ENCODE data around the gene DENND4A. TPM values are rescaled to one million over a fixed set of nuclear protein-coding genes. Genes with fewer than 3 reads are reported as not detected.
"Not testable (repeated sequence)": the region's sequence is repeated elsewhere in the genome, so short reads cannot be mapped to it uniquely, and the experiment has no call there.

The DENND4A gene
- total RNA-seq, 1 donor from 2014 or later: 17.1 TPM

DNA sequence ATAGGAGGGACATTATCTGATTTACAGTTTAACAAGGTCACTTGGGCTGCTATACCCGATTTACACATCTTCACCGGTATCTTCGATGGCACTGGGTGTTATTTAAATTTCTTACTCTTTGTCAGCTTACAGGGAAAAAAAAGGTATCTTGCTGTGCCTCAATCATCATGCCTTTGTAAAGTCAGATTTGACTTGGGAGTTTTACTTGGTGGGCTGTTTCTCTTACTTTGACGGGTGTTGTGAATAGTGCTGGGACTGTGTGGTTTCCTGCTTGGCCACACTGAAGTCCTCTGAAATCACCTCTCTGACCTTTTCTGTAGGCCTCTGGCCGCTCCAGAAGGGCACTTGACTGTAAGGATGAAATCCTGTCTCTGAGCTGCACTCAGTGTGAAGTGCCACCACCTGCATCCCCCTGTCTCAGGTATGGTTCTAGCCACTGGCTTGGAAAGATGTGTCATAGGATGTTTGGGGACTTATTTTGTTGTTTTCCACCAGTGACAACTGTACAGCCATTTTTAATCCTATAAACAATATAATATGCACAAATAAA lies 173.5 kb downstream of the DENND4A start:
- no peak overlapping the region for H3K27ac Mint-ChIP-seq (ENCODE audit: unreplicated experiment)
- DNase-seq (ENCODE audit: low spot score): no peak

DNA sequence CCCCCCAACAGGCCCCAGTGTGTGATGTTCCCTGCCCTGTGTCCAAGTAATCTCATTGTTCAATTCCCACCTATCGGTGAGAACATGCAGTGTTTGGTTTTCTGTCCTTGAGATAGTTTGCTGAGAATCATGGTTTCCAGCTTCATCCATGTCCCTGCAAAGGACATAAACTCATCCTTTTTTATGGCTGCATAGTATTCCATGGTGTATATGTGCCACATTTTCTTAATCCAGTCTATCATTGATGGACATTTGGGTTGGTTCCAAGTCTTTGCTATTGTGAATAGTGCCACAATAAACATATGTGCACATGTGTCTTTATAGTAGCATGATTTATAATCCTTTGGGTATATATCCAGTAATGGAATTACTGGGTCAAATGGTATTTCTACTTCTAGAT lies 176.2 kb downstream of the DENND4A start:
- H3K9me3 Mint-ChIP-seq (ENCODE audit: unreplicated experiment); H3K27me3 Mint-ChIP-seq (ENCODE audit: unreplicated experiment); H3K4me3 Mint-ChIP-seq (ENCODE audit: unreplicated experiment); DNase-seq (ENCODE audit: low spot score); H3K27ac Mint-ChIP-seq (ENCODE audit: unreplicated experiment); H3K36me3 Mint-ChIP-seq (ENCODE audit: low read depth, unreplicated experiment): not testable (repeated sequence)
- H3K4me1 Mint-ChIP-seq (ENCODE audit: unreplicated experiment): peaks cover 45% of the 10 kb centered on the region

More for the DNA sequence above, 173.5 kb downstream of the DENND4A start:
- H3K9me3 Mint-ChIP-seq (ENCODE audit: unreplicated experiment): no peaks in the 10 kb centered on the region
- H3K4me1 Mint-ChIP-seq (ENCODE audit: unreplicated experiment): peaks cover 23% of the 10 kb centered on the region
- H3K36me3 Mint-ChIP-seq (ENCODE audit: low read depth, unreplicated experiment): no peaks in the 10 kb centered on the region
- H3K4me3 Mint-ChIP-seq (ENCODE audit: unreplicated experiment): peak overlapping the region; percentile 39
- no peaks in the 10 kb centered on the region for H3K27me3 Mint-ChIP-seq (ENCODE audit: unreplicated experiment)
- TF ChIP-seq, protein P1, sequence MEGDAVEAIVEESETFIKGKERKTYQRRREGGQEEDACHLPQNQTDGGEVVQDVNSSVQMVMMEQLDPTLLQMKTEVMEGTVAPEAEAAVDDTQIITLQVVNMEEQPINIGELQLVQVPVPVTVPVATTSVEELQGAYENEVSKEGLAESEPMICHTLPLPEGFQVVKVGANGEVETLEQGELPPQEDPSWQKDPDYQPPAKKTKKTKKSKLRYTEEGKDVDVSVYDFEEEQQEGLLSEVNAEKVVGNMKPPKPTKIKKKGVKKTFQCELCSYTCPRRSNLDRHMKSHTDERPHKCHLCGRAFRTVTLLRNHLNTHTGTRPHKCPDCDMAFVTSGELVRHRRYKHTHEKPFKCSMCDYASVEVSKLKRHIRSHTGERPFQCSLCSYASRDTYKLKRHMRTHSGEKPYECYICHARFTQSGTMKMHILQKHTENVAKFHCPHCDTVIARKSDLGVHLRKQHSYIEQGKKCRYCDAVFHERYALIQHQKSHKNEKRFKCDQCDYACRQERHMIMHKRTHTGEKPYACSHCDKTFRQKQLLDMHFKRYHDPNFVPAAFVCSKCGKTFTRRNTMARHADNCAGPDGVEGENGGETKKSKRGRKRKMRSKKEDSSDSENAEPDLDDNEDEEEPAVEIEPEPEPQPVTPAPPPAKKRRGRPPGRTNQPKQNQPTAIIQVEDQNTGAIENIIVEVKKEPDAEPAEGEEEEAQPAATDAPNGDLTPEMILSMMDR (IDR thresholded peaks at IDR 0.05; ENCODE audit: unreplicated experiment): no peak

DNA sequence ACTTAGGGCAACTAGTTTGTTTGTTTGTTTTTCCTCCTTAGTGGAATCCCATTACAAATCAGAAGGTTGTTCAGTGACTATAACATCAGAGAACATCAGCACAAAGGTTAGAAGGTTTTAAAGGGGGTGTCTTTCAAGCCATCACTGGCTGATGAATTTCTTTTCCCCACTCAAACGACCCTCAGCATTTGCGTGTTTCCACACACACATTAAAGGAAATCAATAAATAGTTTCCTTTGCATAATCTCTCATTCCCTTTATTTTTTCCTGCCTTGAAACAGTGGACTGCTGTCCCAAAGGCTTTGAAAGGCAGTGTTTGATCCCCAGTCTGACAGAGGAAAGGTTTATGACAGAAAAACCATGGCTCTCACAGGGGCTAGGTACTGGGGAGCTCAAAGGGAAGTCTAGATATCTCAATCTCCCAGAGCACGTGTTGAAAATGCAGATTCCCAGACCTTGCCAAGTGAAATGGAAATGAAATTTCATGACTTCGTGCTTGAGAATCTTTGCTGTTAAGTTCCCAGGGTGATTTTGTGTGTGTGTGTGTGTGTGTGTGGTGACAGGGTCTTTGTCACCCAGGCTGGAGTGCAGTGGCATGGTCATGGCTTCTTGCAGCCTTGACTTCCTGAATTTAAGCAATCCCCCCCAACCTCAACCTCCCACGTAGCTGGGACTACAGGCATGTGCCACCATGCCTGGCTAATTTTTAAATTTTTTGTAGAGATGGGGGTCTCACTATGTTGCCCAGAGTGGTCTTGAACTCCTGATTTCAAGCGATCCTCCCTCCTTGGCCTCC lies 178.9 kb downstream of the DENND4A start:
- TF ChIP-seq, protein P1 (IDR thresholded peaks at IDR 0.05; ENCODE audit: unreplicated experiment): no peak
- peaks cover 42% of the 10 kb centered on the region for H3K4me1 Mint-ChIP-seq (ENCODE audit: unreplicated experiment)
- peaks cover 7% of the 10 kb centered on the region for H3K27me3 Mint-ChIP-seq (ENCODE audit: unreplicated experiment)
- no peaks in the 10 kb centered on the region for H3K36me3 Mint-ChIP-seq (ENCODE audit: low read depth, unreplicated experiment)
- H3K27ac Mint-ChIP-seq (ENCODE audit: unreplicated experiment): peak overlapping the region; percentile 4
- H3K4me3 Mint-ChIP-seq (ENCODE audit: unreplicated experiment): no peak overlapping the region
- no peaks in the 10 kb centered on the region for H3K9me3 Mint-ChIP-seq (ENCODE audit: unreplicated experiment)
- DNase-seq (ENCODE audit: low spot score): no peak

DNA sequence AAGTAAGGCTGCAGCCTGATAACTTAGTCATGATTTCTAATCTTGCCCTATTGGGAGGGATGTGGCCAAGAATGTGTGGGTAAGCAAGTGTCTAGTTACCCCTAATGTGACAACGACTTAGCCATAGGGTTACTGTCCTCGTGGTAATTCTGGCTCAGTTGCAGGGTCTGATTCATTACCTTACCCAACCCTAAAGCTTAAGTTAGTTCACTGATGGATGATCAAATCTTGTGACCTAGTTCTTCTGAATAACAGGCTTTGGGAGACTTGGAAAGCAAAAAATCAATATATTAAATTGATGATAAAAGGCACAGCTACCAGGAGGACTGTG lies 179.5 kb downstream of the DENND4A start:
- Mint-ChIP-seq H3K4me3 (ENCODE audit: unreplicated experiment) (no peak overlapping the region), H3K4me1 (ENCODE audit: unreplicated experiment) (peaks cover 40% of the 10 kb centered on the region), H3K27me3 (ENCODE audit: unreplicated experiment) (peaks cover 7% of the 10 kb centered on the region), H3K36me3 (ENCODE audit: low read depth, unreplicated experiment) (no peaks in the 10 kb centered on the region), H3K9me3 (ENCODE audit: unreplicated experiment) (no peaks in the 10 kb centered on the region), H3K27ac (ENCODE audit: unreplicated experiment) (peak overlapping the region; percentile 100)
- TF ChIP-seq, protein P1 (IDR thresholded peaks at IDR 0.05; ENCODE audit: unreplicated experiment): no peak
- DNase-seq (ENCODE audit: low spot score): no peak

DNA sequence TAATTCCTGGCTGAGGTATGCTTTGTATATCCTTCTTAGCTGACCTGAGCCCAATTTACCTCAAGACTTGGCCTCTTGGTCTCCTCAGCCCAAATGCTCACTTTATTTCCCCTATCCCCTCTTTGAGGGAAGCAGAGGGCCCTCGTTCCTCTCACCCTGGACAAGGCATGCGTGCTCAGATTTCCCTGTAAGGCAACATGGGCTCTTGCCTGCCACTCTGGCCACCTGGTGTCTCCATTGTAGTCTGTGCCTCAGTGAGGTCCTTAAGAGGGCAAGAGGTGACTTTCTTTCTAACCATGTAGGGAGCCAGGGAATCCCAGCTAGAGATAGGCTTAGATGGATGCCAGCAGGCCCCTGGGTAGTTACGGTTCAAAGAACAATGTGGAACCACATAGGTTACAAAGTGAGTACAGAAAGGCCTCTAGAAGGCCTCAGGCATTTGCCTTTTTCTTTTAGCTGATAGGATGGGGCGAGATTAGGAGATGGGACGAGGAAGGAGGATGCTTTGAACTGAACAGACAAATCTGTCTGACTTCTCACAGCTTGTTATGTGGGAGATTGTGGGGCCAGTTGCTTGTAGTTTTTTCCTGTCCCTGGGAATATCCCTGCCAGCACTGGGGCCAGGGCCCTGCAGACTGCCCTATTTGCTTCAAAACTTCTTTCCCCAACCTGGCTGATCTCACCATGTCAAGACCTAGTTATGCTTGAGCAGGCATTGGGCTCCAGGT lies 180.0 kb downstream of the DENND4A start:
- Mint-ChIP-seq H3K4me3 (ENCODE audit: unreplicated experiment) (peak overlapping the region; percentile 99), H3K4me1 (ENCODE audit: unreplicated experiment) (peaks cover 36% of the 10 kb centered on the region), H3K9me3 (ENCODE audit: unreplicated experiment) (no peaks in the 10 kb centered on the region), H3K27me3 (ENCODE audit: unreplicated experiment) (peaks cover 7% of the 10 kb centered on the region), H3K36me3 (ENCODE audit: low read depth, unreplicated experiment) (no peaks in the 10 kb centered on the region), H3K27ac (ENCODE audit: unreplicated experiment) (peak overlapping the region; percentile 100)
- no peak for DNase-seq (ENCODE audit: low spot score)
- TF ChIP-seq, protein P1 (IDR thresholded peaks at IDR 0.05; ENCODE audit: unreplicated experiment): no peak

Data from endothelial cell (in vitro differentiated cells).